ENCODE results near the gene TNPO1. TPM values are rescaled to one million over a fixed set of nuclear protein-coding genes. Genes with fewer than 3 reads are reported as not detected.

The TNPO1 gene
- total and polyA plus RNA-seq, 2 of the 8 experiments (the other 6 are each of a cell fraction or from before 2014, with no cell fraction given): 38.5 to 211 TPM

GRCh38 chr5:72840041-72840440 is 23.6 kb downstream of the TNPO1 start (continued):
- TF ChIP-seq CTCF (IDR thresholded peaks at IDR 0.05; ENCODE audit: control extremely low read depth in 1 of 3, insufficient read depth in 1 of 3, low read depth in 1 of 3, low read length in 3 of 3) (no peak), CEBPB (IDR thresholded peaks at IDR 0.05; ENCODE audit: low read depth, low read length) (no peak), USF2 (IDR thresholded peaks at IDR 0.05; ENCODE audit: low read length) (no peak)

Measured in H1 (cell line).